Measurements from ENCODE around the gene XYLT1.

Gene XYLT1

DNA sequence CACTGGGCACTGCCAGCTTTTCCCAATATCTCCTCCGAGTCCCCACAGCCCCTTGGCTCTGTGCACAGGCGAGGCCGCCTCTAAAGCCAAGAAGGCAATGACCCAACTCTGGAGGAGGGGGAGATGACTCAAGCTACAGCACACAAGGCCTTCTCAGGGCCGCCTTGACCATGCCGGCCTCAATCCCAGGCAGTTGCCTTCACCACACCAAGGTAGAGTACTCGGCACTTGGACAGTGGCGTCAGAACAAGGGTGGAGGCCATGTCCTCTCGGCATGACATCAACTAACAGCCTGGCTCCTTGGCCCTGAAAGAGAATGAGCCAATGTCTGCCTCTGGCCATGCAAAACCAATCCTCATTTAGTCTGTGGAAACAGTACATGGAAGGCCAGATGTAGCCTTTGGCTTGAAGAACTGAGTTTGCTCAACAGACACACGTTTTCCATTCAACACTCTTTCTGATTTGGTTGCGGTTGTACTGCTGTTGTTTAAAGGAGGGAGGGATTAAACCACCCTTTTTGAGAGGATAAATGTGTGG lies 139.6 kb downstream of the XYLT1 start:
- no peaks in the 10 kb centered on the region for H3K36me3 ChIP-seq (ENCODE audit: control insufficient read depth, insufficient read depth, low read length)
- no peaks in the 10 kb centered on the region for H3K9me3 ChIP-seq (ENCODE audit: control insufficient read depth, insufficient read depth, low read length)
- H3K4me1 ChIP-seq (ENCODE audit: control insufficient read depth, insufficient read depth, low read length) = no peaks in the 10 kb centered on the region
- H3K9ac ChIP-seq (ENCODE audit: low read depth, low read length) = no peak overlapping the region
- H3K27me3 ChIP-seq (ENCODE audit: control insufficient read depth, insufficient read depth, low read length) = no peaks in the 10 kb centered on the region
- H3K4me3 ChIP-seq (ENCODE audit: low read depth, low read length) = no peak overlapping the region

DNA sequence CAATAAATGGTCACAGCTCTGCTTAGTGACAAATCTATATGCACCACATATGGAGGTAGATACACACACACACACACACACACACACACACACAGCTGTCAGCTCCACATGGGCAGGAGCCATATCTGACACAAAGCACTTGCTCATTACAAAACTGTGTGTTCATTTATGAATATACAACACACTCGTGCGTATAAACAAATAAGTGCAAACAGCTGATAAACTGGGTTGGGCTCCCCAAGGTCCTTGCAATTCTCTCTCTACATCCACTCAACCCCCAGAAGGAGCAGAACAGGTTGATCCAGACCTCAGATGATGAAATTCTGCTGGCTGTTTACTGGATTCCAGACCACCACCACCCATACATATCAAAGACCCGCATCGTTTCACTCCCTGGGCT lies 140.7 kb downstream of the XYLT1 start:
- no peak overlapping the region for H3K9ac ChIP-seq (ENCODE audit: low read depth, low read length)
- no peaks in the 10 kb centered on the region for H3K4me1 ChIP-seq (ENCODE audit: control insufficient read depth, insufficient read depth, low read length)
- no peaks in the 10 kb centered on the region for H3K27me3 ChIP-seq (ENCODE audit: control insufficient read depth, insufficient read depth, low read length)
- H3K36me3 ChIP-seq (ENCODE audit: control insufficient read depth, insufficient read depth, low read length) = no peaks in the 10 kb centered on the region
- H3K9me3 ChIP-seq (ENCODE audit: control insufficient read depth, insufficient read depth, low read length) = no peaks in the 10 kb centered on the region
- H3K4me3 ChIP-seq (ENCODE audit: low read depth, low read length) = no peak overlapping the region

DNA sequence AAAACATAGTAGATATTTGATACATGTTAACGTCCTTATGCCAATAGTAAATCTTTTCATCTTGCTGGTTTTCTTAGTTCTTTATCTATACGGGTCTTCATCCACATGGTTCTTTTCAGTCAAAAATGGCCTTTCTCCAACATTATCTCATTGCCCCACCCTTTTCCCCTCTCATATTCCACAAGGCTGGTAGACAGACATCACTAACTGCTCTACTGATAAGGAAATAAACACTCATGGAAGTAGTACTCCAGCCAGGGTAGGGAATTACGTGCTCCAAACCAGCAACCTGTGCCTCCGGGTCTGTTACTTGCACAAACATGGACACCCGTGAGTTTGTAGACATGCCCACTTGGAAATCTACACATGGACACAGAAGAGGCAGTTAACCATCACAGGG lies 141.4 kb downstream of the XYLT1 start:
- no peaks in the 10 kb centered on the region for H3K9me3 ChIP-seq (ENCODE audit: control insufficient read depth, insufficient read depth, low read length)
- no peaks in the 10 kb centered on the region for H3K27me3 ChIP-seq (ENCODE audit: control insufficient read depth, insufficient read depth, low read length)
- H3K36me3 ChIP-seq (ENCODE audit: control insufficient read depth, insufficient read depth, low read length) = no peaks in the 10 kb centered on the region
- H3K4me1 ChIP-seq (ENCODE audit: control insufficient read depth, insufficient read depth, low read length) = no peaks in the 10 kb centered on the region
- no peak overlapping the region for H3K9ac ChIP-seq (ENCODE audit: low read depth, low read length)
- no peak overlapping the region for H3K4me3 ChIP-seq (ENCODE audit: low read depth, low read length)

DNA sequence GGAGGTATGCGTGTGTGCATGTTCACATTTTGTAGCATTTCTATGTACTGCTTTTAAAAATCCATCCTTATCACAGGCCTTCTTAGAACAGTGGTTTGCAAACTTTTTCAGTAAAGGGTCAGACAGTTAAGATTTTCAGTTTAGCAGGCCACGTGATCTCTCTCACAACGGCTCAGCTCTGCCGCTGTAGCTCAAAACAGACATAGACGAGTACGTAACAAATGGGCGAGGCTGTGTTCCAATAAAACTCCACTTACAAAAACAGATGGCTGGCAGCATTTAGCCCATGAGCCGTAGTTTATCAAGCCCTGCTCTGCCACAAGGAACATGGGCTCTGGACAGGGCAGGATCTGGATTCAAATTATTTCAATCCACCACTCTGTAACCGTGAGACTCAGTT lies 141.8 kb downstream of the XYLT1 start:
- Histone ChIP-seq H3K9me3 (ENCODE audit: control insufficient read depth, insufficient read depth, low read length) (no peaks in the 10 kb centered on the region), H3K9ac (ENCODE audit: low read depth, low read length) (no peak overlapping the region), H3K4me3 (ENCODE audit: low read depth, low read length) (no peak overlapping the region), H3K4me1 (ENCODE audit: control insufficient read depth, insufficient read depth, low read length) (no peaks in the 10 kb centered on the region), H3K27me3 (ENCODE audit: control insufficient read depth, insufficient read depth, low read length) (no peaks in the 10 kb centered on the region), H3K36me3 (ENCODE audit: control insufficient read depth, insufficient read depth, low read length) (no peaks in the 10 kb centered on the region)

DNA sequence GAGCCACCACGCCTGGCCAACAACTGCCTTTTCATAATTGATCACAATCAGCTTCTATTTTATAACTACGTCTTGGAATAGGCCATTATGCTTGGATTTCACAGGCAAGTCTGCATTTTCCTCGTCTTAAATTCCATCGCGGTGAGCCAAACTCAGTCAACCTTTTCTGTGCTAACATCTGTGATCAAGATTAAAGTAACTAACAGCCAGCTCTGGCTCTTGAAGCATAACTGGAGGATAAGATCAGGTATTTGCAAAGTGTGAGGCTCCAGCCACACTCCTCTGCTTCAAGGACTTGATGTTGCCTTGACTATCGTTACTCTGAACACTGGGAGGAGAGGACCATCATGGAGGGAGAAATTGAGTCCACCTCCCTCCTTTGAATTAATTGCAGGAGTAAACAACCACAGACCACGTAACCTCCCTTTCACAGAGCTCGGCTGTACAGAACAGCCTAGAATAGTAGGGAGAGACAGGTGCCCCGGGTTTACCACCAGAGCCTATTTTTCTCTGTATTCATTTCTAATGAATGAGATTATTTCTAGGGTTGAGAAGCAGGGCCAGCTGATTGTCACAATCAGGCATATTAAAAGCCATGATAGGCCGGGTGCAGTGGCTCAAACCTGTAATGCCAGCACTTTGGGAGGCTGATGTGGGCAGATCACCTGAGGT lies 143.0 kb downstream of the XYLT1 start:
- H3K9me3 ChIP-seq (ENCODE audit: control insufficient read depth, insufficient read depth, low read length) = no peaks in the 10 kb centered on the region
- no peaks in the 10 kb centered on the region for H3K27me3 ChIP-seq (ENCODE audit: control insufficient read depth, insufficient read depth, low read length)
- H3K4me3 ChIP-seq (ENCODE audit: low read depth, low read length) = no peak overlapping the region
- no peak overlapping the region for H3K9ac ChIP-seq (ENCODE audit: low read depth, low read length)
- H3K4me1 ChIP-seq (ENCODE audit: control insufficient read depth, insufficient read depth, low read length) = no peaks in the 10 kb centered on the region
- H3K36me3 ChIP-seq (ENCODE audit: control insufficient read depth, insufficient read depth, low read length) = no peaks in the 10 kb centered on the region

DNA sequence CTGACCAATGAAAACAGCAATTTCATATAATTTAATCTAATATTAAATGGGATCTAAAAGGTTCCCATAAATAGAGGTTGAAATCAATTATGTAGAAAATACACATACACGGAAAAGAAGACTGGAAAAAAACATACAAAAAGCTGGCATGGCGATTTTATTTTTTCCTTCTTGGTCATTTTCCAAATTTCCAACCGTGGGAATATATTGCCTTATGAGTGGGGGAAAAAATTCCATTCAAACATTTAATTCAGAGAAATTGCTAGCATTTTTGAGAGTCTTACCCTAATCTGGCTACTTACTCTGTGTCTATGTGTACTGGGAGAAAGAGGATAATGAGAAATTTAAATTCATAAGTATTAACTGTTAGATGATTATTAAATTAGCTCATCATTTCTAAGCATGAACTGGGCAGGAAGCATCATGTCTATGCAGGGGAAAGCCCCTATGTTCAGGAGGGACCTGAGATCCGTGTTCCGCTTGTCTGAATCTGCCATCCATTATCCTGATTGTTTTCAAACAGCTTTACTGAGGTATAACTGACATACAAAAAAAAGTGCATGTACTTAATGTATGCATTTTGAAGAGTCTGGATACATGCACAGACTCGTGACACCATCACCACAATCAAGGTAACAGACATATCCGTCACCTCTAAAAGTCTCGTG lies 145.2 kb downstream of the XYLT1 start:
- H3K9me3 ChIP-seq (ENCODE audit: control insufficient read depth, insufficient read depth, low read length) = no peaks in the 10 kb centered on the region
- H3K36me3 ChIP-seq (ENCODE audit: control insufficient read depth, insufficient read depth, low read length) = no peaks in the 10 kb centered on the region
- H3K4me1 ChIP-seq (ENCODE audit: control insufficient read depth, insufficient read depth, low read length) = no peaks in the 10 kb centered on the region
- no peaks in the 10 kb centered on the region for H3K27me3 ChIP-seq (ENCODE audit: control insufficient read depth, insufficient read depth, low read length)
- no peak overlapping the region for H3K9ac ChIP-seq (ENCODE audit: low read depth, low read length)
- H3K4me3 ChIP-seq (ENCODE audit: low read depth, low read length) = no peak overlapping the region

DNA sequence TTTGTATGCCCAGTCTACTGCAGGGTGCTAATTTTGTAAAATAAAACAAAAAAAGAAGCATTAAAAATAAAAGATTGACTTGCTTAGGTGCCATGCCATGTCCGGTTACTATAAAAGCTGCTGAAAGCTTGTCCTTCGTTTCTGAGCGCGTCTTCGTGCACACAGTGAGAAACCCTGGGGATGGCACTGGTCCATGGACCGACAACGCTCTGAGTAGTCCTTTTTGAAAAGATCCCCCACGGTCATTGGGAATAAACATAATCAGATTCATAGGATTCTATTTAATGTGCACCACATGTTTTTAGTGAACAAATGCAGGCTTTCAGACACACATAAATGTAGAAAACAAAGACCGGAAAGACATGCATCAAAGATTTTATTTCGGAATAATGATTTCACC lies 146.3 kb downstream of the XYLT1 start:
- no peak overlapping the region for H3K9ac ChIP-seq (ENCODE audit: low read depth, low read length)
- no peaks in the 10 kb centered on the region for H3K27me3 ChIP-seq (ENCODE audit: control insufficient read depth, insufficient read depth, low read length)
- no peaks in the 10 kb centered on the region for H3K4me1 ChIP-seq (ENCODE audit: control insufficient read depth, insufficient read depth, low read length)
- H3K4me3 ChIP-seq (ENCODE audit: low read depth, low read length) = no peak overlapping the region
- H3K9me3 ChIP-seq (ENCODE audit: control insufficient read depth, insufficient read depth, low read length) = no peaks in the 10 kb centered on the region
- H3K36me3 ChIP-seq (ENCODE audit: control insufficient read depth, insufficient read depth, low read length) = no peaks in the 10 kb centered on the region

DNA sequence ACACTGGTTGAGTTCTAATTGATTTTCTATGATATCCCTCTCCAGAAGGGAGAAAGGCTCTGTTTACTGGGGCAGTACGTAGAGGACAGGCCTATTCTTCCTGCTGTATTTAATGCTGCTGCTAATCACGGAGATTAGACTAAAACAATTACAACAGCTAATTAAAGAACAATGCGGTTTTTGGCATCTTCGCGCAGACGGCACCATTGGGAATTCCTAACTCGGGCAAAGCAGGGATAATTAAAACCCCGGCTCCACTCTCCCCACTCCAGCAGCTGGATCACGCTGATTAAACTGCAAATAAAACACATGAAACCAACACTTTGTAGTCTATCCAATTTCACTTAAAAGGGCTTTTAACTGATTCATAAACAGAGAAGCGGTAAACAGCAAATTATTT lies 147.6 kb downstream of the XYLT1 start:
- H3K4me3 ChIP-seq (ENCODE audit: low read depth, low read length) = no peak overlapping the region
- H3K9ac ChIP-seq (ENCODE audit: low read depth, low read length) = no peak overlapping the region
- peaks cover 5% of the 10 kb centered on the region for H3K4me1 ChIP-seq (ENCODE audit: control insufficient read depth, insufficient read depth, low read length)
- no peaks in the 10 kb centered on the region for H3K27me3 ChIP-seq (ENCODE audit: control insufficient read depth, insufficient read depth, low read length)
- H3K36me3 ChIP-seq (ENCODE audit: control insufficient read depth, insufficient read depth, low read length) = no peaks in the 10 kb centered on the region
- H3K9me3 ChIP-seq (ENCODE audit: control insufficient read depth, insufficient read depth, low read length) = no peaks in the 10 kb centered on the region

DNA sequence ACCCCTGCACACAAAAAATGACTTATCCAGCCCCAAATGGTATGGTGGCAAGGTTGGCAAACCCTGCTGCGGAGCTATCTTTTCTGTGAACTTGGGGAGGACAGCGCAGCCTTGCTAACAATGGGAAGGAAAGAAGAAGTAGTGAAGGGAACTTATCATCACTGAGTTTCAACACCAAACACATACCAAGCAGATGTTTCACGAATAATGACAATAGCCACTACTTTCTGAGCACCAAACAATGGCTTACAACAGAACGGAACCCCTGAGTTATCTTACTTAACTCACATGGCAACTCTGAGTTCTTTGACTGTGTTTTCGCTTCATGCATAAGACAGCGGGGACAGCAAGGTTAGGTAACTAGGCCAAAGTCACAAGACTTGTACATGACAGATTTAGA lies 148.9 kb downstream of the XYLT1 start:
- Histone ChIP-seq H3K9me3 (ENCODE audit: control insufficient read depth, insufficient read depth, low read length) (no peaks in the 10 kb centered on the region), H3K4me1 (ENCODE audit: control insufficient read depth, insufficient read depth, low read length) (peaks cover 9% of the 10 kb centered on the region), H3K9ac (ENCODE audit: low read depth, low read length) (no peak overlapping the region), H3K27me3 (ENCODE audit: control insufficient read depth, insufficient read depth, low read length) (no peaks in the 10 kb centered on the region), H3K36me3 (ENCODE audit: control insufficient read depth, insufficient read depth, low read length) (no peaks in the 10 kb centered on the region), H3K4me3 (ENCODE audit: low read depth, low read length) (no peak overlapping the region)

DNA sequence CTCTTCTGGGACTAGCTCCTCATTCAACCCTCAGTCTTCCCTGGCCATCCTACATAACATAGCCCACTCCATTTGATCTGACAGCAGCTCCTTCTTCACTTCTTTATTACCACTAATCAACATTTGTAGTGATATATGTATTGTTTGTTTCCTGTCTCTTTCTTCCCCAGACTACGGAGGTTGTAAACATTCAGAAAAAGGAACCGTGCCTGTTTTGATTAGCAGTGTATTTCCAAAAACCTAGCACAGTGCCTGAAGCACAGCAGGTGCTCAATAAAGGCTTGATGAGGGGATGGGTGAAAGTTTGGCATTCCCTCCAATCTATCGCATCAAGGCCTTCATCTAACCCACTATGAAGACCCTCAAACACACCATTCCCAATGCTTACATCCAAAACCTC lies 150.8 kb downstream of the XYLT1 start:
- Histone ChIP-seq H3K36me3 (ENCODE audit: control insufficient read depth, insufficient read depth, low read length) (no peaks in the 10 kb centered on the region), H3K9me3 (ENCODE audit: control insufficient read depth, insufficient read depth, low read length) (no peaks in the 10 kb centered on the region), H3K4me3 (ENCODE audit: low read depth, low read length) (no peak overlapping the region), H3K9ac (ENCODE audit: low read depth, low read length) (no peak overlapping the region), H3K27me3 (ENCODE audit: control insufficient read depth, insufficient read depth, low read length) (no peaks in the 10 kb centered on the region), H3K4me1 (ENCODE audit: control insufficient read depth, insufficient read depth, low read length) (peaks cover 9% of the 10 kb centered on the region)

DNA sequence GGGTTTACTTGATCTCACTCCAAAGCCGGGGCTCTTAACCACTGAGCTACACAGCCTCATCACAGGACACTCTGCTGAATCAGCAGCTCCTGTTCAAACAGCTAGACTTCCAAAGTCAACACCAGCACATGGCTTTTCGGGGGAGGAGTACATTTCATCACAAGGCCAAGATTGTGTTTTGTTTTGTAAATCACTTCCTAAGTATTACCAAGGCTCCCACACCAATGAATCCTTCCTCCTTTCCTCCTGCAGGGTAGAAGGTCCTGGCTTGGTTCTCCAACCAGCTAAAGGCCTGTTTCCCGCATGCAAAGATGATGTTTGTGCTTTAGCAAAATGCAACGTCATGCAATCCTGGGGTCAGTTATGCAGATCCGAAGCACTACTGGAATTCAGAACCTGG lies 152.5 kb downstream of the XYLT1 start:
- no peak overlapping the region for H3K4me3 ChIP-seq (ENCODE audit: low read depth, low read length)
- H3K36me3 ChIP-seq (ENCODE audit: control insufficient read depth, insufficient read depth, low read length) = no peaks in the 10 kb centered on the region
- H3K27me3 ChIP-seq (ENCODE audit: control insufficient read depth, insufficient read depth, low read length) = no peaks in the 10 kb centered on the region
- no peaks in the 10 kb centered on the region for H3K9me3 ChIP-seq (ENCODE audit: control insufficient read depth, insufficient read depth, low read length)
- H3K9ac ChIP-seq (ENCODE audit: low read depth, low read length) = no peak overlapping the region
- H3K4me1 ChIP-seq (ENCODE audit: control insufficient read depth, insufficient read depth, low read length) = peaks cover 9% of the 10 kb centered on the region

DNA sequence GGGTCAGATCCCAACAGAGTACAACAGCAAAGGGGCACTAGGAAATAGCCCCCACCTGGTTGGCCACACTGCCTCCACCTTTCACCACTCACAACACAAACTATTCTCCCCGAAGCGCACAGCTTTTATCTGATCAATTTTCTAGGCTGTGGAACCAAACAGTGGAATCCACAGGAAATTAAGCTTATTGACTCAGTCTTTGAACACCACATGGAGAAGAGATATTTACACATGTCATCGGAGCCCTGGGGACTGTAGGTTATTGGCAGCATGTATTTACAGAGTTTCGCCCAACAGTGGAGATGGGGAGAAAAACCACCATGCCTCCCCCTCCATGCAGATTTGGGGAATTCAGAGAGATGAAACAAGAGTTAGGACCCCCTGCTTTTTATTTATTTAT lies 154.8 kb downstream of the XYLT1 start:
- Histone ChIP-seq H3K4me3 (ENCODE audit: low read depth, low read length) (no peak overlapping the region), H3K27me3 (ENCODE audit: control insufficient read depth, insufficient read depth, low read length) (no peaks in the 10 kb centered on the region), H3K9me3 (ENCODE audit: control insufficient read depth, insufficient read depth, low read length) (no peaks in the 10 kb centered on the region), H3K36me3 (ENCODE audit: control insufficient read depth, insufficient read depth, low read length) (no peaks in the 10 kb centered on the region), H3K4me1 (ENCODE audit: control insufficient read depth, insufficient read depth, low read length) (peaks cover 9% of the 10 kb centered on the region), H3K9ac (ENCODE audit: low read depth, low read length) (no peak overlapping the region)

Measured in iPS-15b (cell line).